HepG2 (cell line): Measurements from ENCODE around the gene LRRC28. TPM values are rescaled to one million over a fixed set of nuclear protein-coding genes. Genes with fewer than 3 reads are reported as not detected.
A peak's percentile ranks its signal among the peaks of the same experiment; 100 is the strongest.

ENCODE experiments used
- CBFB ChIP-seq: sonication (generic); formaldehyde crosslinking; IDR thresholded peaks from 2 replicates; pipeline ENCODE4 v1.4.0; 2020; ENCODE audit warnings: missing genetic modification reagents
- CEBPB ChIP-seq: IDR thresholded peaks from 2 replicates; pipeline ENCODE4 v1.6.1; 2011; ENCODE audit warnings: low read depth, low read length, improper control_type of control experiment, borderline replicate concordance
- HNF1A ChIP-seq, 2 experiments: sonication (generic) in 1 of 2; formaldehyde crosslinking in 1 of 2; IDR thresholded peaks; 2 replicates each; pipeline versions ENCODE4 v1.4.0 to v1.6.1; 2016 to 2020; ENCODE audit warnings: borderline replicate concordance in 1 of 2, low read depth in 1 of 2, mild to moderate bottlenecking in 1 of 2, missing genetic modification reagents in 1 of 2
- KLF6 ChIP-seq: IDR thresholded peaks from 2 replicates; pipeline ENCODE4 v1.8.0; 2016; ENCODE audit warnings: missing biosample characterization, missing genetic modification reagents
- MNT ChIP-seq: fragments of 450-650 bp; IDR thresholded peaks from 2 replicates; pipeline ENCODE4 v1.6.1; 2016
- SMAD9 ChIP-seq: sonication (generic); formaldehyde crosslinking; IDR thresholded peaks from 2 replicates; pipeline ENCODE4 v1.5.1; 2020; ENCODE audit warnings: mild to moderate bottlenecking, missing genetic modification reagents
- SNAPC4 ChIP-seq: sonication (generic); formaldehyde crosslinking; IDR thresholded peaks from 2 replicates; pipeline ENCODE4 v1.4.0; 2020; ENCODE audit warnings: mild to moderate bottlenecking, missing genetic modification reagents
- TARDBP ChIP-seq: sonication (generic); formaldehyde crosslinking; IDR thresholded peaks from 2 replicates; pipeline ENCODE4 v1.8.0; 2022; ENCODE audit warnings: mild to moderate bottlenecking, missing genetic modification reagents
- ZBTB1 ChIP-seq: sonication (generic); formaldehyde crosslinking; IDR thresholded peaks from 2 replicates; pipeline ENCODE4 v1.4.0; 2020; ENCODE audit warnings: missing genetic modification reagents, borderline replicate concordance
- ZNF207 ChIP-seq: fragments of 450-650 bp; IDR thresholded peaks from 2 replicates; pipeline ENCODE4 v1.6.1; 2016; ENCODE audit warnings: antibody characterized with exemption, borderline replicate concordance
- ZNF414 ChIP-seq: sonication (generic); formaldehyde crosslinking; IDR thresholded peaks from 2 replicates; pipeline ENCODE4 v1.5.0; 2020; ENCODE audit warnings: missing genetic modification reagents
- ZNF503 ChIP-seq: sonication (generic); formaldehyde crosslinking; IDR thresholded peaks from 2 replicates; pipeline ENCODE4 v1.4.0; 2020; ENCODE audit warnings: missing genetic modification reagents
- ZNF879 ChIP-seq: sonication (generic); formaldehyde crosslinking; IDR thresholded peaks from 2 replicates; pipeline ENCODE4 v1.8.1; 2023; ENCODE audit warnings: missing genetic modification reagents
- ZZZ3 ChIP-seq: sonication (generic); formaldehyde crosslinking; IDR thresholded peaks from 2 replicates; pipeline ENCODE4 v1.4.0; 2020; ENCODE audit warnings: missing genetic modification reagents, mild to moderate bottlenecking, borderline replicate concordance
- polyA plus RNA-seq, 8 experiments: library from polyadenylated mRNA; depleted of rRNA in 3 of 8; stranded (reverse) in 7 of 8; unstranded in 1 of 8; fragments of >200 nt; fragmentation: Illumina TruSeq in 4 of 8; extraction: Trizol in 4 of 8; gene quantifications; 2 replicates each; pipeline versions ENCODE4 v1.2.1 to v1.2.3, GENCODE V29; 2011 to 2016; ENCODE audit warnings: low read depth in 4 of 8, missing spikeins in 1 of 8, mixed read lengths in 1 of 8; ENCODE audit not compliant: insufficient read depth in 1 of 8
- total RNA-seq, 5 experiments: library from RNA; depleted of rRNA; stranded (reverse); fragments of >200 nt; fragmentation: Illumina TruSeq; extraction: Trizol; gene quantifications; 2 replicates each; pipeline ENCODE4 v1.2.3, GENCODE V29; 2016; ENCODE audit warnings: low read depth in 1 of 5

LRRC28 gene
- total and polyA plus RNA-seq, 2 of the 13 experiments (the other 11 are each of a cell fraction or from before 2014, with no cell fraction given): 17.5 to 21.3 TPM

GRCh38 chr15:99326235-99326634 is 75.0 kb downstream of the LRRC28 start (continued):
- TF ChIP-seq HNF1A (IDR thresholded peaks at IDR 0.05; ENCODE audit: low read depth) (peak; percentile 78), HNF1A (CRISPR knock-in tag; IDR thresholded peaks at IDR 0.05; ENCODE audit: borderline replicate concordance) (peak; percentile 79; the same call in 1 of the 2 replicates), ZBTB1 (no peak), ZNF414 (CRISPR knock-in tag) (no peak), TARDBP (CRISPR knock-in tag) (0 out of 2 replicates have a peak, but pooled peaks have one; percentile 36), MNT (no peak), ZNF503 (no peak), KLF6 (CRISPR knock-in tag) (no peak), CBFB (CRISPR knock-in tag) (no peak), SMAD9 (CRISPR knock-in tag) (no peak), ZZZ3 (CRISPR knock-in tag) (no peak), SNAPC4 (CRISPR knock-in tag) (no peak), ZNF879 (CRISPR knock-in tag) (no peak), ZNF207 (no peak), CEBPB (no peak)
